ENCODE results near the gene METTL23.
A peak's percentile ranks its signal among the peaks of the same experiment; 100 is the strongest.

Gene METTL23

GRCh38 chr17:76715496-76715830, 11.2 kb upstream of the METTL23 start:
- TF ChIP-seq TAF1 (IDR thresholded peaks at IDR 0.05; ENCODE audit: borderline replicate concordance, insufficient read depth, low read length) (no peak), SIN3A (IDR thresholded peaks at IDR 0.05; ENCODE audit: borderline replicate concordance, insufficient read depth, low read length) (no peak), POLR2AphosphoS5 (IDR thresholded peaks at IDR 0.05; ENCODE audit: low read depth, low read length) (no peak), REST (IDR thresholded peaks at IDR 0.05; ENCODE audit: insufficient read depth in 1 of 2, low read depth in 2 of 2, low read length in 2 of 2) (no peak), FOXP2 (optimal IDR thresholded peaks at IDR 0.05; ENCODE audit: borderline replicate concordance, extremely low read depth, extremely low read length, insufficient read depth) (no peak)

- peak; percentile 80 for TF ChIP-seq FOXP2 (optimal IDR thresholded peaks at IDR 0.05; ENCODE audit: borderline replicate concordance, extremely low read depth, extremely low read length, insufficient read depth)
- TF ChIP-seq SIN3A (IDR thresholded peaks at IDR 0.05; ENCODE audit: borderline replicate concordance, insufficient read depth, low read length): peak; percentile 64; the same call in 1 of the 2 replicates
- TF ChIP-seq TAF1 (IDR thresholded peaks at IDR 0.05; ENCODE audit: borderline replicate concordance, insufficient read depth, low read length): no peak
- peak; percentile 54 for TF ChIP-seq POLR2AphosphoS5 (IDR thresholded peaks at IDR 0.05; ENCODE audit: low read depth, low read length)
- no peak for TF ChIP-seq REST (IDR thresholded peaks at IDR 0.05; ENCODE audit: insufficient read depth in 1 of 2, low read depth in 2 of 2, low read length in 2 of 2)
Observed at GRCh38 chr17:76716146-76716838, 10.3 kb upstream of the METTL23 start.

- TF ChIP-seq REST (IDR thresholded peaks at IDR 0.05; ENCODE audit: insufficient read depth in 1 of 2, low read depth in 2 of 2, low read length in 2 of 2) (no peak), POLR2AphosphoS5 (IDR thresholded peaks at IDR 0.05; ENCODE audit: low read depth, low read length) (no peak), TAF1 (IDR thresholded peaks at IDR 0.05; ENCODE audit: borderline replicate concordance, insufficient read depth, low read length) (no peak), FOXP2 (optimal IDR thresholded peaks at IDR 0.05; ENCODE audit: borderline replicate concordance, extremely low read depth, extremely low read length, insufficient read depth) (no peak), SIN3A (IDR thresholded peaks at IDR 0.05; ENCODE audit: borderline replicate concordance, insufficient read depth, low read length) (no peak)
Observed at GRCh38 chr17:76716839-76717215, 9.8 kb upstream of the METTL23 start.

- TF ChIP-seq REST (IDR thresholded peaks at IDR 0.05; ENCODE audit: insufficient read depth in 1 of 2, low read depth in 2 of 2, low read length in 2 of 2): no peak
- TF ChIP-seq POLR2AphosphoS5 (IDR thresholded peaks at IDR 0.05; ENCODE audit: low read depth, low read length): no peak
- TF ChIP-seq SIN3A (IDR thresholded peaks at IDR 0.05; ENCODE audit: borderline replicate concordance, insufficient read depth, low read length): no peak
- no peak for TF ChIP-seq FOXP2 (optimal IDR thresholded peaks at IDR 0.05; ENCODE audit: borderline replicate concordance, extremely low read depth, extremely low read length, insufficient read depth)
- no peak for TF ChIP-seq TAF1 (IDR thresholded peaks at IDR 0.05; ENCODE audit: borderline replicate concordance, insufficient read depth, low read length)
Observed at GRCh38 chr17:76718516-76718915, 8.1 kb upstream of the METTL23 start.

Data from PFSK-1 (cell line).